Osteocyte (in vitro differentiated cells): Measurements from ENCODE around the gene ZNF787. TPM values are rescaled to one million over a fixed set of nuclear protein-coding genes. Genes with fewer than 3 reads are reported as not detected.

Experiments used
- DNase-seq: peaks from one replicate; pipeline ENCODE4 v3.0.0; 2021; ENCODE audit warnings: mixed read lengths; ENCODE audit not compliant: unreplicated experiment; ENCODE audit errors: extremely low spot score
- H3K27ac Mint-ChIP-seq: one replicate; pipeline ENCODE4 v1.8.0; 2021; ENCODE audit warnings: mild to moderate bottlenecking, mixed read lengths; ENCODE audit not compliant: unreplicated experiment
- H3K27me3 Mint-ChIP-seq: one replicate; pipeline ENCODE4 v1.8.0; 2021; ENCODE audit warnings: mixed read lengths; ENCODE audit not compliant: unreplicated experiment
- H3K36me3 Mint-ChIP-seq: one replicate; pipeline ENCODE4 v1.8.0; 2021; ENCODE audit warnings: mixed read lengths; ENCODE audit not compliant: unreplicated experiment
- H3K4me1 Mint-ChIP-seq: one replicate; pipeline ENCODE4 v1.8.0; 2021; ENCODE audit warnings: mixed read lengths; ENCODE audit not compliant: unreplicated experiment
- H3K4me3 Mint-ChIP-seq: one replicate; pipeline ENCODE4 v1.8.0; 2021; ENCODE audit warnings: mild to moderate bottlenecking, moderate library complexity, mixed read lengths; ENCODE audit not compliant: unreplicated experiment
- H3K9me3 Mint-ChIP-seq: one replicate; pipeline ENCODE4 v1.8.0; 2021; ENCODE audit warnings: mixed read lengths; ENCODE audit not compliant: unreplicated experiment
- CTCF ChIP-seq: fragments of 200-600 bp; sonication (generic); IDR thresholded peaks from 2 replicates; pipeline ENCODE4 v1.5.0; 2021; ENCODE audit warnings: antibody characterized with exemption, mild to moderate bottlenecking, moderate library complexity
- long read RNA-seq: library from polyadenylated mRNA; unstranded; transcript quantifications from one replicate; pipeline ENCODE4 v2.0.0, GENCODE V29; 2021
- total RNA-seq: library from RNA; stranded (reverse); gene quantifications from 2 replicates; pipeline ENCODE4 v1.2.1, GENCODE V29; 2021

ZNF787 gene
- total RNA-seq, result 27.8 and 31.4 TPM in 2 replicates
- long read RNA-seq, result 0 reads

- H3K4me1 Mint-ChIP-seq, result peaks cover 19% of the 10 kb centered on the region
These were observed at the start of gene ZNF787 for GRCh38 chr19:56121180-56122167. Gene ZNF787 (minus strand): TSS chr19:56121295. CDS start chr19:56103217, 18,078 bp downstream.

GRCh38 chr19:56170261-56170660 is 49.2 kb upstream of the ZNF787 start:
- Mint-ChIP-seq H3K4me1 (no peaks in the 10 kb centered on the region), H3K27ac (no peak overlapping the region), H3K9me3 (no peaks in the 10 kb centered on the region), H3K4me3 (no peak overlapping the region), H3K27me3 (no peaks in the 10 kb centered on the region), H3K36me3 (no peaks in the 10 kb centered on the region)
- no peak for TF ChIP-seq CTCF
- no peak for DNase-seq

More at GRCh38 chr19:56121180-56122167, at the start of gene ZNF787:
- Mint-ChIP-seq H3K36me3 (no peaks in the 10 kb centered on the region), H3K9me3 (no peaks in the 10 kb centered on the region), H3K4me3 (peak within 1 kb of the TSS; percentile 81), H3K27me3 (no peaks in the 10 kb centered on the region), H3K27ac (peak within 1 kb of the TSS; percentile 84)
- TF ChIP-seq CTCF, result no peak
- peak; percentile 100 for DNase-seq

- no peaks in the 10 kb centered on the region for H3K9me3 Mint-ChIP-seq
- H3K4me3 Mint-ChIP-seq, result no peak overlapping the region
- no peaks in the 10 kb centered on the region for H3K36me3 Mint-ChIP-seq
- no peaks in the 10 kb centered on the region for H3K27me3 Mint-ChIP-seq
- no peak overlapping the region for H3K27ac Mint-ChIP-seq
- no peaks in the 10 kb centered on the region for H3K4me1 Mint-ChIP-seq
- DNase-seq, result no peak
- TF ChIP-seq CTCF, result no peak
These were observed 46.0 kb upstream of the ZNF787 start for GRCh38 chr19:56167064-56167578.

- no peaks in the 10 kb centered on the region for H3K9me3 Mint-ChIP-seq
- H3K4me3 Mint-ChIP-seq, result no peak overlapping the region
- no peak overlapping the region for H3K27ac Mint-ChIP-seq
- no peaks in the 10 kb centered on the region for H3K4me1 Mint-ChIP-seq
- H3K36me3 Mint-ChIP-seq, result peaks cover 10% of the 10 kb centered on the region
- H3K27me3 Mint-ChIP-seq, result no peaks in the 10 kb centered on the region
- no peak for TF ChIP-seq CTCF
- no peak for DNase-seq
These were observed 42.0 kb upstream of the ZNF787 start for GRCh38 chr19:56163097-56163496.

GRCh38 chr19:56162258-56162657 is 41.2 kb upstream of the ZNF787 start:
- no peak overlapping the region for H3K4me3 Mint-ChIP-seq
- H3K36me3 Mint-ChIP-seq, result peaks cover 11% of the 10 kb centered on the region
- no peak overlapping the region for H3K27ac Mint-ChIP-seq
- no peaks in the 10 kb centered on the region for H3K27me3 Mint-ChIP-seq
- no peaks in the 10 kb centered on the region for H3K9me3 Mint-ChIP-seq
- TF ChIP-seq CTCF, result no peak
- no peak for DNase-seq
- H3K4me1 Mint-ChIP-seq, result no peaks in the 10 kb centered on the region
